ENCODE measurements around the gene MRFAP1L1.

- TF ChIP-seq CTCF (IDR thresholded peaks at IDR 0.05; ENCODE audit: low read depth, low read length, missing input control) = no peak
- no peak for TF ChIP-seq ZBTB33 (IDR thresholded peaks at IDR 0.05)
- TF ChIP-seq YY1 (IDR thresholded peaks at IDR 0.05) = no peak
- TF ChIP-seq REST (IDR thresholded peaks at IDR 0.05) = no peak
These were observed 13.2 kb upstream of the MRFAP1L1 start for GRCh38 chr4:6722891-6723290.
